H9 (cell line): Measurements from ENCODE around the gene ETV3L. TPM values are rescaled to one million over a fixed set of nuclear protein-coding genes. Genes with fewer than 3 reads are reported as not detected.

Experiments
- DNase-seq: peaks from one replicate; pipeline ENCODE4 v3.0.0-alpha.2; 2017
- H2AFZ ChIP-seq: one replicate; pipeline ENCODE4 v1.6.1; 2013; ENCODE audit warnings: mild to moderate bottlenecking, low read length, control low read depth, moderate library complexity
- H2AK5ac ChIP-seq: 2 replicates; pipeline ENCODE4 v1.6.1; 2013; ENCODE audit warnings: low read length, control low read depth, mixed read lengths; ENCODE audit not compliant: insufficient read length
- H2BK120ac ChIP-seq: one replicate; pipeline ENCODE4 v1.6.1; 2013; ENCODE audit warnings: low read depth, mild to moderate bottlenecking, low read length, control low read depth, inconsistent platforms; ENCODE audit not compliant: poor library complexity, severe bottlenecking
- H2BK12ac ChIP-seq: 2 replicates; pipeline ENCODE4 v1.6.1; 2013; ENCODE audit warnings: low read length, control low read depth, mixed read lengths, low read depth; ENCODE audit not compliant: insufficient read length
- H2BK15ac ChIP-seq: 2 replicates; pipeline ENCODE4 v1.6.1; 2013; ENCODE audit warnings: low read depth, low read length, control low read depth
- H2BK20ac ChIP-seq: one replicate; pipeline ENCODE4 v1.6.1; 2013; ENCODE audit warnings: low read depth, mild to moderate bottlenecking, low read length, control low read depth, inconsistent platforms; ENCODE audit not compliant: poor library complexity, severe bottlenecking
- H2BK5ac ChIP-seq: 2 replicates; pipeline ENCODE4 v1.6.1; 2013; ENCODE audit warnings: low read length, control low read depth, mixed read lengths; ENCODE audit not compliant: insufficient read length
- H3K14ac ChIP-seq: 2 replicates; pipeline ENCODE4 v1.6.1; 2013; ENCODE audit warnings: low read length, control low read depth; ENCODE audit not compliant: insufficient read depth
- H3K18ac ChIP-seq: 2 replicates; pipeline ENCODE4 v1.6.1; 2013; ENCODE audit warnings: low read depth, mild to moderate bottlenecking, mixed read lengths, low read length, control low read depth; ENCODE audit not compliant: insufficient read length
- H3K23ac ChIP-seq: 2 replicates; pipeline ENCODE4 v1.6.1; 2013; ENCODE audit warnings: low read length, control low read depth, mixed read lengths, low read depth; ENCODE audit not compliant: insufficient read length
- H3K23me2 ChIP-seq: 2 replicates; pipeline ENCODE4 v1.6.1; 2013; ENCODE audit warnings: low read depth, mild to moderate bottlenecking, mixed read lengths, low read length, control low read depth; ENCODE audit not compliant: insufficient read length, poor library complexity, severe bottlenecking
- H3K27ac ChIP-seq: 2 replicates; pipeline ENCODE4 v1.5.1; 2013; ENCODE audit warnings: low read length, control low read depth, mixed read lengths, low read depth; ENCODE audit not compliant: insufficient read length
- H3K27me3 ChIP-seq: 2 replicates; pipeline ENCODE4 v1.6.1; 2013; ENCODE audit warnings: low read length, control low read depth, inconsistent platforms; ENCODE audit not compliant: insufficient read depth
- H3K4ac ChIP-seq: 2 replicates; pipeline ENCODE4 v1.6.1; 2013; ENCODE audit warnings: low read depth, mild to moderate bottlenecking, control low read depth, inconsistent platforms, low read length, moderate library complexity
- H3K4me1 ChIP-seq: 2 replicates; pipeline ENCODE4 v1.6.1; 2013; ENCODE audit warnings: low read length, control low read depth, inconsistent platforms; ENCODE audit not compliant: insufficient read depth
- H3K4me2 ChIP-seq: 2 replicates; pipeline ENCODE4 v1.6.1; 2013; ENCODE audit warnings: low read length, control low read depth, mixed read lengths; ENCODE audit not compliant: insufficient read length, insufficient read depth
- H3K56ac ChIP-seq: 2 replicates; pipeline ENCODE4 v1.6.1; 2013; ENCODE audit warnings: low read depth, mild to moderate bottlenecking, mixed read lengths, low read length, control low read depth; ENCODE audit not compliant: insufficient read length
- H3K79me1 ChIP-seq: 2 replicates; pipeline ENCODE4 v1.6.1; 2013; ENCODE audit warnings: low read depth, mild to moderate bottlenecking, moderate library complexity, low read length, control low read depth, inconsistent platforms; ENCODE audit not compliant: insufficient read depth, poor library complexity, severe bottlenecking
- H3K79me2 ChIP-seq: 2 replicates; pipeline ENCODE4 v1.6.1; 2013; ENCODE audit warnings: low read length, control low read depth, inconsistent platforms; ENCODE audit not compliant: insufficient read depth
- H3K9ac ChIP-seq: 2 replicates; pipeline ENCODE4 v1.6.1; 2013; ENCODE audit warnings: low read length, control low read depth, mixed read lengths; ENCODE audit not compliant: insufficient read length; ENCODE audit errors: extremely low read depth
- H3K9me3 ChIP-seq: one replicate; pipeline ENCODE4 v1.6.1; 2013; ENCODE audit warnings: low read depth, low read length, inconsistent platforms; ENCODE audit not compliant: control insufficient read depth
- H3T11ph ChIP-seq: one replicate; pipeline ENCODE4 v1.6.1; 2013; ENCODE audit warnings: mild to moderate bottlenecking, low read length, control low read depth, inconsistent platforms
- H4K20me1 ChIP-seq: one replicate; pipeline ENCODE4 v1.6.1; 2013; ENCODE audit not compliant: control insufficient read depth, insufficient read length, insufficient read depth
- H4K5ac ChIP-seq: 2 replicates; pipeline ENCODE4 v1.6.1; 2013; ENCODE audit warnings: low read depth, mild to moderate bottlenecking, mixed read lengths, low read length, control low read depth; ENCODE audit not compliant: insufficient read length
- H4K8ac ChIP-seq: replicated peaks from 2 replicates; pipeline ENCODE4 v1.6.1; 2013; ENCODE audit warnings: low read length, control low read depth, mixed read lengths, low read depth; ENCODE audit not compliant: insufficient read length
- H4K91ac ChIP-seq: 2 replicates; pipeline ENCODE4 v1.6.1; 2013; ENCODE audit warnings: low read depth, mild to moderate bottlenecking, moderate library complexity, mixed read lengths, low read length, control low read depth; ENCODE audit not compliant: insufficient read length
- H3K27ac Mint-ChIP-seq, 3 experiments: 2 replicates in 2 of 3; 3 replicates in 1 of 3; pipeline ENCODE4 v1.8.0; 2020 to 2021; ENCODE audit warnings: mixed read lengths in 3 of 3, mild to moderate bottlenecking in 1 of 3, moderate library complexity in 1 of 3
- H3K27me3 Mint-ChIP-seq: 2 replicates; pipeline ENCODE4 v1.8.0; 2021; ENCODE audit warnings: low read depth, mild to moderate bottlenecking, moderate library complexity, mixed read lengths
- H3K36me3 Mint-ChIP-seq, 3 experiments: 2 replicates in 2 of 3; 3 replicates in 1 of 3; pipeline ENCODE4 v1.8.0; 2020 to 2021; ENCODE audit warnings: low read depth in 3 of 3, mixed read lengths in 3 of 3; ENCODE audit not compliant: insufficient read depth in 1 of 3
- H3K4me1 Mint-ChIP-seq, 2 experiments: 2 replicates each; pipeline ENCODE4 v1.8.0; 2020; ENCODE audit warnings: mixed read lengths in 2 of 2
- H3K4me3 Mint-ChIP-seq, 2 experiments: 2 replicates in 1 of 2; 3 replicates in 1 of 2; pipeline ENCODE4 v1.8.0; 2020 to 2021; ENCODE audit warnings: mild to moderate bottlenecking in 2 of 2, mixed read lengths in 2 of 2, moderate library complexity in 1 of 2
- H3K9me3 Mint-ChIP-seq, 2 experiments: 2 replicates in 1 of 2; 3 replicates in 1 of 2; pipeline ENCODE4 v1.8.0; 2020; ENCODE audit warnings: mild to moderate bottlenecking in 2 of 2, mixed read lengths in 2 of 2, moderate library complexity in 1 of 2
- CTCF ChIP-seq: fragments of 200-600 bp; sonication (generic); conservative IDR thresholded peaks from 3 replicates; pipeline ENCODE4 v1.8.0; 2021; ENCODE audit warnings: antibody characterized with exemption, mild to moderate bottlenecking
- WGBS: extraction: QIAGEN DNeasy Blood & Tissue Kit; methylation state at CpG from one replicate; pipeline ENCODE4 v1.1.7; 2013; ENCODE audit warnings: missing lambda C conversion rate, low lambda C conversion rate, mixed read lengths; ENCODE audit not compliant: insufficient read length; ENCODE audit errors: extremely low coverage; 5-methylcytosine and 5-hydroxymethylcytosine counted together
- total RNA-seq: library from RNA; stranded (reverse); gene quantifications from 2 replicates; pipeline ENCODE4 v1.2.1, GENCODE V29; 2021

The ETV3L gene
- total RNA-seq, 1 experiment from 2014 or later: 0.96 TPM

- Mint-ChIP-seq H3K4me1 (peaks cover 57 to 64% of the 10 kb centered on the region in 2 experiments), H3K9me3 (no peaks in the 10 kb centered on the region), H3K36me3 (peaks cover 3 to 17% (median 16%) of the 10 kb centered on the region in 3 experiments; a peak in 6 of 7 replicates), H3K27me3 (no peaks in the 10 kb centered on the region), H3K4me3 (no peak overlapping the region), H3K27ac (no peak overlapping the region)
- no peak overlapping the region for H3K14ac ChIP-seq
- H3K23me2 ChIP-seq: no peaks in the 10 kb centered on the region
- no peak overlapping the region for H4K91ac ChIP-seq
- no peak overlapping the region for H2BK12ac ChIP-seq
- H2AFZ ChIP-seq: no peak overlapping the region
- H3K4me1 ChIP-seq: peaks cover 11% of the 10 kb centered on the region; the same call in 1 of the 2 replicates
- H3T11ph ChIP-seq: no peak overlapping the region
- DNase-seq: peak; percentile 16
- no peak overlapping the region for H3K4ac ChIP-seq
- H3K56ac ChIP-seq: no peak overlapping the region
- no peak for TF ChIP-seq CTCF
- no peak overlapping the region for H3K9ac ChIP-seq
- no peaks in the 10 kb centered on the region for H3K79me1 ChIP-seq
- H2BK5ac ChIP-seq: no peak overlapping the region
- no peak overlapping the region for H3K23ac ChIP-seq
- H4K20me1 ChIP-seq: no peaks in the 10 kb centered on the region
- H3K27me3 ChIP-seq: no peaks in the 10 kb centered on the region
- no peak overlapping the region for H2AK5ac ChIP-seq
- H4K8ac ChIP-seq: no peak overlapping the region
- H2BK15ac ChIP-seq: no peak overlapping the region
- H2BK20ac ChIP-seq: no peak overlapping the region
- no peaks in the 10 kb centered on the region for H3K9me3 ChIP-seq
- no CpG with 5 or more reads among the region's 2 CpGs for WGBS
- no peak overlapping the region for H2BK120ac ChIP-seq
- H3K18ac ChIP-seq: no peak overlapping the region
- no peak overlapping the region for H3K4me2 ChIP-seq
- no peaks in the 10 kb centered on the region for H3K79me2 ChIP-seq
- H4K5ac ChIP-seq: no peak overlapping the region
- no peak overlapping the region for H3K27ac ChIP-seq
Observed at GRCh38 chr1:157119448-157119847, 19.8 kb upstream of the ETV3L start.
